Stomach (tissue), 9 donors: ENCODE results near the gene RD3L. TPM values are rescaled to one million over a fixed set of nuclear protein-coding genes. Genes with fewer than 3 reads are reported as not detected.

ENCODE experiments used
- DNase-seq, 2 donors: peaks; one replicate each; pipeline versions ENCODE4 v3.0.0 to v3.0.0-alpha.2; 2013 to 2019
- H3K27ac ChIP-seq, 5 donors: fragments of 200-600 bp in 4 of 5; sonication (generic) in 4 of 5; one replicate each; pipeline ENCODE4 v1.5.1; 2013 to 2019; ENCODE audit warnings: mild to moderate bottlenecking in 1 of 5, moderate library complexity in 1 of 5
- H3K27me3 ChIP-seq, 3 donors: fragments of 200-600 bp; sonication (generic); one replicate each; pipeline ENCODE4 v1.5.1; 2017 to 2019; ENCODE audit warnings: mixed run types in 1 of 3
- H3K36me3 ChIP-seq, 4 donors: fragments of 200-600 bp; sonication (generic); 1 replicate in 3 of 4; 2 replicates in 1 of 4; pipeline ENCODE4 v1.5.1; 2016 to 2019
- H3K4me1 ChIP-seq, 4 donors: fragments of 200-600 bp; sonication (generic); one replicate each; pipeline ENCODE4 v1.5.1; 2016 to 2019
- H3K4me3 ChIP-seq, 4 donors: fragments of 200-600 bp; sonication (generic) in 3 of 4; one replicate each; pipeline ENCODE4 v1.5.1; 2016 to 2019; ENCODE audit warnings: mild to moderate bottlenecking in 1 of 4
- H3K9me3 ChIP-seq, 4 donors: fragments of 200-600 bp; sonication (generic); one replicate each; pipeline ENCODE4 v1.5.1; 2016 to 2019
- EP300 ChIP-seq: sonication (generic); formaldehyde crosslinking; IDR thresholded peaks from one replicate; pipeline ENCODE4 v1.6.1; 2017; ENCODE audit warnings: antibody characterized with exemption
- POLR2A ChIP-seq, 4 donors: fragments of 450-650 bp; IDR thresholded peaks; one replicate each; pipeline ENCODE4 v1.6.1; 2016; ENCODE audit warnings: antibody characterized with exemption in 4 of 4, control low read depth in 2 of 4, mild to moderate bottlenecking in 1 of 4, moderate library complexity in 1 of 4
- POLR2AphosphoS5 ChIP-seq, 3 donors: sonication (generic); formaldehyde crosslinking; IDR thresholded peaks; one replicate each; pipeline ENCODE4 v1.6.1; 2016; ENCODE audit warnings: antibody characterized with exemption in 3 of 3
- WGBS, 5 donors: extraction: QIAGEN DNeasy Blood & Tissue Kit in 3 of 5; methylation state at CpG; one replicate each; pipeline versions ENCODE4 v1.1.5 to v1.1.7; 2013 to 2018; 5-methylcytosine and 5-hydroxymethylcytosine counted together
- intact Hi-C: fragments of 100-400 bp; cut with DNase I; formaldehyde crosslinking; loops from one replicate; pipeline ENCODE4 v1.15.1; 2023; ENCODE audit warnings: low total_unique reads
- polyA plus RNA-seq, 3 donors: library from polyadenylated mRNA; stranded (reverse); fragments of 200-250 nt; gene quantifications; one replicate each; pipeline ENCODE4 v1.2.3, GENCODE V29; 2013
- total RNA-seq, 5 donors: library from RNA; depleted of rRNA; stranded (reverse); fragments of >200 nt; gene quantifications; one replicate each; pipeline versions ENCODE4 v1.1.0 to v1.2.3, GENCODE V29; 2014 to 2016
- TF ChIP-seq, protein P1 (sequence below), 7 experiments: fragments of 450-650 bp in 4 of 7; fragments of 200-600 bp in 3 of 7; sonication (generic) in 3 of 7; IDR thresholded peaks; one replicate each; pipeline ENCODE4 v1.5.1; 2016 to 2019; ENCODE audit warnings: antibody characterized with exemption in 7 of 7, control low read depth in 2 of 7, mild to moderate bottlenecking in 1 of 7
- donor health status: healthy with polysubstance abuse.
- donor health status: Bipolar disorder and iron deficiency.
- donor health status: healthy.

The RD3L gene
- total and polyA plus RNA-seq, 8 donors = not detected

- Histone ChIP-seq H3K27me3 (peaks cover 0 to 4% (median 0%) of the 10 kb centered on the region in 3 donors), H3K27ac (peak overlapping the region; percentile 55 to 73 (median 72)), H3K36me3 (no peaks in the 10 kb centered on the region), H3K9me3 (no peaks in the 10 kb centered on the region), H3K4me3 (no peak overlapping the region), H3K4me1 (peaks cover 32 to 52% (median 46%) of the 10 kb centered on the region in 4 donors)
- intact Hi-C loops = no loop called here
- 56 to 66% (median 63%) methylated on average over 25 to 27 of the region's 27 CpGs for WGBS, 5 donors
- peak; percentile 79 to 93 for DNase-seq
- TF ChIP-seq POLR2A (IDR thresholded peaks at IDR 0.05) (no peak), POLR2AphosphoS5 (IDR thresholded peaks at IDR 0.05) (peak in 2 of 3 donors; percentile 48 to 59)
These were observed 45.0 kb downstream of the RD3L start for GRCh38 chr14:103897075-103897947.

DNA sequence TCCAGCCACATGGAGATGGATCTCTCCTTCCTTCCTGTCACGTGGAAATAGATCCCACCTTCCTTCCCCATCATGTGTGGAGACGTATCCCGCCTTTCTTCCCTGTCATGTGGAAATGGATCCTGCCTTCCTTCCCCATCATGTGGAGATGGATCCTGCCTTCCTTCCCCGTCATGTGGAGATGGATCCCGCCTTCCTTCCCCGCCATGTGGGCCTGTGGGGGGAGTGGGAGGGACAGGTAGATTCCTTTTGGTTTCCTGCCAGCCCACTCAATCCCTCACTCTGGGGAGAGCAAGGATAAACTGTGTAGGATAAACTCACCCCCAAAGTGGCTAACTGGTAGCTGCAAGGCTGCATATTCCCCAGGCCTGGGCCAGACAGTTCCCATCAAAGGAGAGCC is 45.8 kb downstream of the RD3L start:
- Histone ChIP-seq H3K27ac (peak overlapping the region; percentile 55 to 73 (median 72)), H3K4me3 (no peak overlapping the region), H3K9me3 (no peaks in the 10 kb centered on the region), H3K4me1 (peaks cover 34 to 58% (median 51%) of the 10 kb centered on the region in 4 donors), H3K27me3 (peaks cover 0 to 4% (median 0%) of the 10 kb centered on the region in 3 donors), H3K36me3 (no peaks in the 10 kb centered on the region)
- TF ChIP-seq EP300 (no peak), POLR2A (IDR thresholded peaks at IDR 0.05) (no peak)
- TF ChIP-seq, protein P1, sequence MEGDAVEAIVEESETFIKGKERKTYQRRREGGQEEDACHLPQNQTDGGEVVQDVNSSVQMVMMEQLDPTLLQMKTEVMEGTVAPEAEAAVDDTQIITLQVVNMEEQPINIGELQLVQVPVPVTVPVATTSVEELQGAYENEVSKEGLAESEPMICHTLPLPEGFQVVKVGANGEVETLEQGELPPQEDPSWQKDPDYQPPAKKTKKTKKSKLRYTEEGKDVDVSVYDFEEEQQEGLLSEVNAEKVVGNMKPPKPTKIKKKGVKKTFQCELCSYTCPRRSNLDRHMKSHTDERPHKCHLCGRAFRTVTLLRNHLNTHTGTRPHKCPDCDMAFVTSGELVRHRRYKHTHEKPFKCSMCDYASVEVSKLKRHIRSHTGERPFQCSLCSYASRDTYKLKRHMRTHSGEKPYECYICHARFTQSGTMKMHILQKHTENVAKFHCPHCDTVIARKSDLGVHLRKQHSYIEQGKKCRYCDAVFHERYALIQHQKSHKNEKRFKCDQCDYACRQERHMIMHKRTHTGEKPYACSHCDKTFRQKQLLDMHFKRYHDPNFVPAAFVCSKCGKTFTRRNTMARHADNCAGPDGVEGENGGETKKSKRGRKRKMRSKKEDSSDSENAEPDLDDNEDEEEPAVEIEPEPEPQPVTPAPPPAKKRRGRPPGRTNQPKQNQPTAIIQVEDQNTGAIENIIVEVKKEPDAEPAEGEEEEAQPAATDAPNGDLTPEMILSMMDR (IDR thresholded peaks at IDR 0.05) = no peak
- no peak for DNase-seq
- 70 to 79% (median 74%) methylated on average over 6 of the region's 6 CpGs for WGBS, 5 donors
- intact Hi-C loops = no loop called here

- Histone ChIP-seq H3K4me1 (peaks cover 51 to 70% (median 66%) of the 10 kb centered on the region in 4 donors), H3K27me3 (no peaks in the 10 kb centered on the region), H3K36me3 (no peaks in the 10 kb centered on the region), H3K9me3 (no peaks in the 10 kb centered on the region), H3K27ac (peak overlapping the region; percentile 13 to 62 (median 60)), H3K4me3 (no peak overlapping the region)
- intact Hi-C loops = no loop called here
- DNase-seq = no peak
- 37 to 80% (median 51%) methylated on average over 4 to 7 of the region's 7 CpGs for WGBS, 5 donors
- TF ChIP-seq EP300 (no peak), POLR2A (IDR thresholded peaks at IDR 0.05) (no peak), POLR2AphosphoS5 (IDR thresholded peaks at IDR 0.05) (no peak)
- TF ChIP-seq, protein P1 (IDR thresholded peaks at IDR 0.05) = no peak
These were observed 47.6 kb downstream of the RD3L start for GRCh38 chr14:103894723-103895059.

DNA sequence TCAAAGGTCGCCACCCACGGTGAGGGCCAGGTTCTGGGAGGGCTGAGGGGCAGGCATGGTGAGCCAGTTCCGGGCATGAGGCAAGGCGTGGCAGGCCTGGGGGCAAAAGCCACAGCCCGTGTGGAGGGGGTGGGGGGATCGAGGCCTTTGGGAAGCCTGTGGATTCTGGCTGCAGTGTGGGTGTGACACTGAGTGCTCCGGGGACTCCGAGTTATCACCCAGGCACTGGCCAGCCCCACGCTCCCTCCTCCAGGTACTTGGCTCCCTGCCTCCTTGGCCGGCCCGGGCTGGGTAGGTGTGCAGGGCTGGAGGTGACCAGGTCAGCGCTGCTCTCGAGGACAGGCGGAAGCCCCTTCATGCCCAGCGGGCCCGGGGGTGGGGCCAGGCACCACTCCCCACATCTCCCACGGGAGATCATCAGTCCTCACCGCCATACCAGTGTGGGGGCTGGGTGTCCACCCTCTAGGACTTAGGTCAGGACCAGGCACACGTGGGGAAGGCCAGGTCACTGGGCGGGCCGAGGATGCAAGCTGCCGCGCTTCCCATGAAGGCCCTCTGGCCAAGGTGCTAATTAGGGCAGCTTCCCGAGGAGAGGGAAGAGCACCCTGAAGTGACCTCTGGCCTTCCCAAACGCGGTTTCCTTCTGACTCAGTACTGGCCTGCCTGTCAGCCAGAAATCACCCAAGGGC is 48.2 kb downstream of the RD3L start:
- TF ChIP-seq EP300 (no peak), POLR2AphosphoS5 (IDR thresholded peaks at IDR 0.05) (no peak), POLR2A (IDR thresholded peaks at IDR 0.05) (no peak)
- TF ChIP-seq, protein P1 (IDR thresholded peaks at IDR 0.05) = no peak
- Histone ChIP-seq H3K27ac (peak overlapping the region; percentile 13 to 62 (median 60)), H3K27me3 (no peaks in the 10 kb centered on the region), H3K9me3 (no peaks in the 10 kb centered on the region), H3K4me1 (peaks cover 55 to 72% (median 70%) of the 10 kb centered on the region in 4 donors), H3K36me3 (no peaks in the 10 kb centered on the region), H3K4me3 (no peak overlapping the region)
- DNase-seq = peak in 1 of 2 donors; percentile 71
- intact Hi-C loops = no loop called here
- WGBS, 5 donors = 33 to 48% (median 43%) methylated on average over 24 to 26 of the region's 26 CpGs
